ENCODE data around the gene OR10A5.
A peak's percentile ranks its signal among the peaks of the same experiment; 100 is the strongest.
"Not testable (repeated sequence)": the region's sequence is repeated elsewhere in the genome, so short reads cannot be mapped to it uniquely, and the experiment has no call there.

The OR10A5 gene, protein sequence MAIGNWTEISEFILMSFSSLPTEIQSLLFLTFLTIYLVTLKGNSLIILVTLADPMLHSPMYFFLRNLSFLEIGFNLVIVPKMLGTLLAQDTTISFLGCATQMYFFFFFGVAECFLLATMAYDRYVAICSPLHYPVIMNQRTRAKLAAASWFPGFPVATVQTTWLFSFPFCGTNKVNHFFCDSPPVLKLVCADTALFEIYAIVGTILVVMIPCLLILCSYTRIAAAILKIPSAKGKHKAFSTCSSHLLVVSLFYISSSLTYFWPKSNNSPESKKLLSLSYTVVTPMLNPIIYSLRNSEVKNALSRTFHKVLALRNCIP

DNA sequence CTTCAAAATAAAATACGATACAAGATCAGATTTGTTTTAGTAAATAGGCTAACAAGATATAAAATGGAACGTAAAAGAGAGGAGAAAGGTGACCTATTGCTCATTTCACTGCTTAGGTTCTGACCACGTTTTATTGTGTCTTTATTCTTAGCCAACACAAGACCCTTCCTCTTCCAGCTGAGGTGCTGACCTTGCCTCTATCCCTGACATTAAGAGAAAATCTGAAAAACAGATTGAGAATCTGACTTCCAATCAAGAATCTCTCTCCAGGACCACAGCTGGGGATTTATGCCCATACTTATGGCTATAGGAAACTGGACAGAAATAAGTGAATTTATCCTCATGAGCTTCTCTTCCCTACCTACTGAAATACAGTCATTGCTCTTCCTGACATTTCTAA lies at the start of gene OR10A5:
OR10A5 (plus strand) TSS at position 301 of the 400 bp plus-strand sequence; CDS start at position 301, 0 bp downstream.
- Mint-ChIP-seq H3K27me3 (peaks cover 60% of the 10 kb centered on the region), H3K9me3 (no peaks in the 10 kb centered on the region), H3K4me3 (no peak within 1 kb of the TSS), H3K36me3 (ENCODE audit: insufficient read depth) (no peaks in the 10 kb centered on the region), H3K27ac (ENCODE audit: low read depth) (no peak within 1 kb of the TSS), H3K4me1 (no peaks in the 10 kb centered on the region)
- DNase-seq (ENCODE audit: low spot score in 2 of 2) (no peak), ATAC-seq (replicated peaks; ENCODE audit: extremely low read depth, poor library complexity, severe bottlenecking) (no peak)

DNA sequence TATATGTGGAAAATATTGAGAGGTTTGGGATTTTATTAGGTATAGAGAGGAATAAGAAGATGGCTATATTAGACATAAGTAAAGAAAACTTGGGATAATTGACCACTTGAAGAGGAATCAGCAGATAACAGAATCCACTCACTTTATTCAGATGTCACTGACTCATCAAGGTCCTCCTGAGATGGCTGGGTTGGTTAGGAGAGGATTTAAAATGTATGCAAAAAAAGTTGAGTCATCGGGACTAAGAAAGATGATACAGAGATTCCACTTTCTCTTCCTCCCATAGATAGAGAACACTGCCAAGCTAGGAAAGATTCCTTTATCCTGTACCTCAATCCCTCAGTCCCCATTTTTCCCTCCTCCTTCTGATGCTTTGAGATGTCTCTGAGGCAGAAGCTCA lies 46.1 kb upstream of the OR10A5 start, which contains the start of gene OR6A2:
OR6A2 (minus strand) TSS at position 288 of the 400 bp plus-strand sequence. CDS start 3,981 bp downstream, outside the sequence.
- peaks cover 14% of the 10 kb centered on the region for H3K27me3 Mint-ChIP-seq
- H3K4me3 Mint-ChIP-seq, result no peak within 1 kb of the TSS
- DNase-seq (ENCODE audit: low spot score in 2 of 2), result no peak
- H3K36me3 Mint-ChIP-seq (ENCODE audit: insufficient read depth), result no peaks in the 10 kb centered on the region
- ATAC-seq (replicated peaks; ENCODE audit: extremely low read depth, poor library complexity, severe bottlenecking), result no peak
- no peak within 1 kb of the TSS for H3K27ac Mint-ChIP-seq (ENCODE audit: low read depth)
- H3K9me3 Mint-ChIP-seq, result peaks cover 12% of the 10 kb centered on the region
- H3K4me1 Mint-ChIP-seq, result no peaks in the 10 kb centered on the region

DNA sequence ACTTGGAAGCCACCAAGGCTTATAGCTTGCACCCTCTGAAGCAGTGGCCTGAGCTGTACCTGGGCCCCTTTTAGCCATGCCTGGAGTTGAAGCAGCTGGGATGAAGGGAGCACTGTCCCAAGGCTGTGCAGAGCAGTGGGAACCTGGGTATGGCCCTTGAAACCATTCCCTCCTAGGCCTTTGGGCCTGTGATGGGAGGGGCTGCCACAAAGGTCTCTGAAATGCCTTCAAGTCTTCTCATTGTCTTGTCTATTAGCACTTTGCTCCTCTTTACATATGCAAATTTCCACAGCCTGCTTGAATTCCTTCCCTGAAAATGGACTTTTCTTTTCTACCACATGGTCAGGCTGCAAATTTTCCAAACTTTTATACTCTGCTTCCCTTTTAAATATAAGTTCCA lies 44.4 kb upstream of the OR10A5 start:
- Mint-ChIP-seq H3K27me3 (peaks cover 14% of the 10 kb centered on the region), H3K9me3 (peaks cover 12% of the 10 kb centered on the region)
- not testable (repeated sequence) for ATAC-seq (replicated peaks; ENCODE audit: extremely low read depth, poor library complexity, severe bottlenecking); H3K27ac Mint-ChIP-seq (ENCODE audit: low read depth); DNase-seq (ENCODE audit: low spot score in 2 of 2); H3K4me1 Mint-ChIP-seq; H3K4me3 Mint-ChIP-seq; H3K36me3 Mint-ChIP-seq (ENCODE audit: insufficient read depth)

DNA sequence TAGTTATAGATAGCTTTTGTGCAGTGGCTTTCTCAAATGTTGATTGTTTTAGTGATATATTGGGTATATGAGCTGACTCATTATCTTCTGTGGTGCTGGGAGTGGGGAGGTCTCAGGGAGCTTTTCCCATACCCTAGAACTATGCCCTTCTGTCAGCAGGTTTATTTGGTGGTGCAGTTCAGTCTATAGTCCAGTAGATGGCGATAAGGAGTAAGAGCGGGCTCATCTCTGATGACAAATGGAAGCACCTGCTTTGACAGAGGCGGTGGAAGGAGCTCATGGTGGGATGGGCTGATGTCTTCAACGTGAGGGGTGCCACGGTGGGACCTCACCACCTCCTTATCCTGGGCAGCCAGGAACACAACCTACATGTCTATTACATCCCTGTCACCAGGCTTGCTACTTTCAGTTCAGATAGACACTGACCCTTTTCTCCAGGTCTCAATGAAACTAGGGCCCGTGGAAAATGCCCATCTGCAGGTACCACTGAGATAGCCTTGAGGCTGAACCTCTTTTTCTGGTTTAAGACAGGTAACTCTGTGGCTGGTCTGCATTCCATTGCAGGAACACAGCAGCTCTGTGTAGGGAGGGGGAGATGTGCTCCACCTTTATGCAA lies 33.0 kb upstream of the OR10A5 start:
- ATAC-seq (replicated peaks; ENCODE audit: extremely low read depth, poor library complexity, severe bottlenecking), result peak; percentile 58
- Mint-ChIP-seq H3K4me1 (peaks cover 6% of the 10 kb centered on the region), H3K27me3 (peaks cover 64% of the 10 kb centered on the region), H3K9me3 (no peaks in the 10 kb centered on the region), H3K4me3 (no peak overlapping the region), H3K36me3 (ENCODE audit: insufficient read depth) (no peaks in the 10 kb centered on the region), H3K27ac (ENCODE audit: low read depth) (no peak overlapping the region)
- peak in 1 of 2 donors; percentile 32 for DNase-seq (ENCODE audit: low spot score in 2 of 2)

DNA sequence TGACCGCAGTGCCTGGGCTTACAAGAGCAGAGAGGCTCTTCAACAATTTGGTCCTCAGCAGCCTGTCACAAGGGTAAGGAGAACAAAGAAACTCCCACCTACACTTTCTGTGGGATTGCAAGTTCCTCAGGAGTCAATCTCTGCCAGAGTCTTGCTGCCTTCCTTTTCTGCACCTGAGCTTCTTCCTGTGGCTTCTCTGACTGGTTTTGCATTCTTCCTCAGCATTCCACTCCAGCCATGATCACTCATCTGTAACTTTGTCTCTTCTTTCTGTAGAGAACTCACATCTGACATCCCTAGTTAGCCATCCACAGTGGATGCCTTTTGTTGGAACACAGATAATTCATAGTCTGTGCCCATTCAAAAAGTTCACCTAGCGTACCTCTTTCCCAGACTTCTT lies 31.8 kb upstream of the OR10A5 start:
- no peak for DNase-seq (ENCODE audit: low spot score in 2 of 2)
- ATAC-seq (replicated peaks; ENCODE audit: extremely low read depth, poor library complexity, severe bottlenecking), result no peak

DNA sequence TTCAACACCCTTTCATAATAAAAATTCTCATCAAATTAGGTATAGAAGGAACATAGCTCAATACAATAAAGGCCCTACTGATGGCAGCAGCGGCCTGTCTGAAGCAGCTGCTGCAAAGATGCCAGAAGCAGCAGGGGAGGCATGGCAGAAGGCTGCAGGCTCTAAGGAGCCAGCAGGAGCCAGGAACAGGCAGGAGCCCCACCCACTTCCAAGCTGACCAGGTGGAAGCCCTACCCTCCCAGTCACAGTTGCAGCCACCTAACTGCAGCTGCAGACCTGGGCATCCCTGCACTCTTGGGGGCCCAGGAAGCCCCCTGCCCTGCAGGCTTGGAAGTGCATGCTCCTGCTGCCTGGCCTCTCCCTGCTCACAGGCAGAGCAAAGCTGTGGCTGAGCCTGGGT lies 27.8 kb upstream of the OR10A5 start:
- Mint-ChIP-seq H3K27me3 (peaks cover 42% of the 10 kb centered on the region), H3K4me1 (no peaks in the 10 kb centered on the region), H3K9me3 (no peaks in the 10 kb centered on the region), H3K36me3 (ENCODE audit: insufficient read depth) (no peaks in the 10 kb centered on the region), H3K4me3 (no peak overlapping the region), H3K27ac (ENCODE audit: low read depth) (no peak overlapping the region)
- DNase-seq (ENCODE audit: low spot score in 2 of 2), result no peak
- no peak for ATAC-seq (replicated peaks; ENCODE audit: extremely low read depth, poor library complexity, severe bottlenecking)

More for the DNA sequence above, 31.8 kb upstream of the OR10A5 start:
- no peaks in the 10 kb centered on the region for H3K36me3 Mint-ChIP-seq (ENCODE audit: insufficient read depth)
- no peak overlapping the region for H3K4me3 Mint-ChIP-seq
- no peaks in the 10 kb centered on the region for H3K9me3 Mint-ChIP-seq
- H3K27me3 Mint-ChIP-seq, result peaks cover 54% of the 10 kb centered on the region
- no peak overlapping the region for H3K27ac Mint-ChIP-seq (ENCODE audit: low read depth)
- peaks cover 6% of the 10 kb centered on the region for H3K4me1 Mint-ChIP-seq

DNA sequence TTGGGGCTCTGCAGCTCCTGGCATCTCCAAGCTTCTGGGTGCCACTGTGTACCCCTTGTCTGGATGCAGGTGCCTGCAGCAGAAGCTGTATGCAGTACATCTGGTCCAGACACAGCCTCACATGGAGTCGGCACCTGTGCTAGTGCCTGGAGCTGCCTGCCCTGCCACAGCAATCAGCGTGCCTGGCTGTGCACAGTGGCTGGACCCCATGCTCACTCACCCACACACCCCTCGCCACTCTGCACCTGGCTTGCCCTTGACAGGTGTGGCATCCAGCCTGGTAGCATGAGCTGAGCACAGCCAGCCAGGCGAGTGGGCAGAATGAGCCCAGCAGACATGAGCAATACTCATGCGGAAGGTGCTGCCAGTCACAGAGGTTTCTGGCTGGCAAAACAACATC lies 26.5 kb upstream of the OR10A5 start:
- Mint-ChIP-seq H3K4me1 (no peaks in the 10 kb centered on the region), H3K36me3 (ENCODE audit: insufficient read depth) (no peaks in the 10 kb centered on the region), H3K27me3 (peaks cover 34% of the 10 kb centered on the region), H3K4me3 (no peak overlapping the region), H3K27ac (ENCODE audit: low read depth) (no peak overlapping the region), H3K9me3 (no peaks in the 10 kb centered on the region)
- DNase-seq (ENCODE audit: low spot score in 2 of 2) (no peak), ATAC-seq (replicated peaks; ENCODE audit: extremely low read depth, poor library complexity, severe bottlenecking) (no peak)

DNA sequence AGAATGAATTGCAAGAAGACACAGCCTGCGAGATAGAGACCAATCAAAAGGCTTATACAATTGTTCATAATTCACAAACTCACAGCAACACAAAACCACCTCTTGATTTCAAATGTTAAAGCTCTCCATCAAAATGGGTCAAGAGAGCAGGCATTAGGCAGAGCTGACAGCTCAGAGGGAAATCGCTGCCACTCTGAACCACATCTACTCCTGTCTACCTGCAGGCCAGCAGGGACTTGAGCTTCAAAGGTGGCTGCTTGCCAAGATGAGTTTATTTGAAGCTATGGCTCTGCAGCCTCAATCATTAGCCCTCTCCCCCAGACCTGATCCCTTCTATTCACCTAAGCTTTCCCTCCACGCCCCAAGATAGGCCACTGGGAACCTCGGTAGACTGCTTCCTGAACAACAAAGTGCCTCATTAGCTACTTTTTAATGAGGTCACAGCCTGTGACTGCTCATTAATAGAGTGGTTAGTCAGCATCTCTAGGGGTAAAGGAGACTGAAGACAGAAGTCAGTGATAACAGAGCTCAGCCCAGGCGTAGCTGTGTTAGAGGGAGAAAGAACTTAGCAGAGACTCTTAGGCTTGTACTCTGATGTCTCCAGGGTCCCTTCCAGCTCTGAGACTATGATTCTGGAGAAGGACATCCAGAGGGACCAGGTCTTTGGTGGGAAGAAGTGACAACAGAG lies 21.2 kb upstream of the OR10A5 start:
- H3K4me3 Mint-ChIP-seq, result no peak overlapping the region
- no peaks in the 10 kb centered on the region for H3K9me3 Mint-ChIP-seq
- H3K27ac Mint-ChIP-seq (ENCODE audit: low read depth), result no peak overlapping the region
- ATAC-seq (replicated peaks; ENCODE audit: extremely low read depth, poor library complexity, severe bottlenecking), result no peak
- DNase-seq (ENCODE audit: low spot score in 2 of 2), result no peak
- H3K27me3 Mint-ChIP-seq, result peaks cover 54% of the 10 kb centered on the region
- H3K36me3 Mint-ChIP-seq (ENCODE audit: insufficient read depth), result no peaks in the 10 kb centered on the region
- H3K4me1 Mint-ChIP-seq, result no peaks in the 10 kb centered on the region

DNA sequence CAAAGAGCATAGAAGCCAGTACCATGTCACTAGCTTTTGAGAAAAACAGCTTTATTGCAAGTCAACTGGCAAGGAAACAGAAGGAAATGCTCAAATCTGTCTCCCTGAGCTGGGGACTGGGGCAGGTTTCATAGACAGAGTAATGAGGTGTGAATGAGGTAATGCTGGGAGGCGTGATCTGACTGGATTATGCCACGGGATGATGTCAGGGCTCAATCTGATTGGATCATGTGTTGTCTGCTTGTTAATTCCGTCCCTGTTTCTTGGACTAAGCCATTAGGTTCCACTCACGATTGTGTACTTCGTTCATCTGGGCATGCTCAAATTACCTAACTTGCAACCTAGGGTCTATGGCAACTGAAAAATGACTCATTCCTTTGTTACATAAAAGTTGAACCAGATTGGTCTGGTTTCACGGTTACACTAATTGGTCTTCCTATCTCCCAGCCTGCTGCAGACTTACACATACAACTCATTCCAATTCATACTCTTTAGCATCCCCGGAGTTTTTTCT lies 20.2 kb upstream of the OR10A5 start:
- Mint-ChIP-seq H3K9me3 (no peaks in the 10 kb centered on the region), H3K27me3 (peaks cover 57% of the 10 kb centered on the region), H3K27ac (ENCODE audit: low read depth) (no peak overlapping the region), H3K36me3 (ENCODE audit: insufficient read depth) (no peaks in the 10 kb centered on the region), H3K4me1 (no peaks in the 10 kb centered on the region), H3K4me3 (no peak overlapping the region)
- DNase-seq (ENCODE audit: low spot score in 2 of 2) (no peak), ATAC-seq (replicated peaks; ENCODE audit: extremely low read depth, poor library complexity, severe bottlenecking) (no peak)

DNA sequence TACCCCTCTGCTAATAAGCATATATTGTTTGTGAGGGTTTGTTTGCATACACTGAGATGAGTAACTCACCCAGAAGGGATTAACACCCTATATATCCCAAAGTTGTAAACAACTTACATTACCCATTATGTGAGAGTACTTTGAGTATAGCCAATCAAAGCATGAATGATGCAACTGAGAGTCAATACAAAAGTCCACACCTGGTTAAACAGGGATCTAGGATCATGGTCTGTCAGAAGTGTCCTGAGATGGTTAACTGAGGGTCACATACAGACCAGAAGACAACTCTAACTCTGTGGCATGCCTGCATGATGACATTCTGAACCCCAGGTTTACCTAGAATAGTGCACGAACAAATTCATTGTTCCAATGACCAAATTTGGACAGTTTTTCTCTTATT lies 17.4 kb upstream of the OR10A5 start:
- no peak for DNase-seq (ENCODE audit: low spot score in 2 of 2)
- H3K4me3 Mint-ChIP-seq, result no peak overlapping the region
- H3K4me1 Mint-ChIP-seq, result no peaks in the 10 kb centered on the region
- no peaks in the 10 kb centered on the region for H3K36me3 Mint-ChIP-seq (ENCODE audit: insufficient read depth)
- H3K9me3 Mint-ChIP-seq, result no peaks in the 10 kb centered on the region
- no peak overlapping the region for H3K27ac Mint-ChIP-seq (ENCODE audit: low read depth)
- H3K27me3 Mint-ChIP-seq, result peaks cover 66% of the 10 kb centered on the region
- no peak for ATAC-seq (replicated peaks; ENCODE audit: extremely low read depth, poor library complexity, severe bottlenecking)

DNA sequence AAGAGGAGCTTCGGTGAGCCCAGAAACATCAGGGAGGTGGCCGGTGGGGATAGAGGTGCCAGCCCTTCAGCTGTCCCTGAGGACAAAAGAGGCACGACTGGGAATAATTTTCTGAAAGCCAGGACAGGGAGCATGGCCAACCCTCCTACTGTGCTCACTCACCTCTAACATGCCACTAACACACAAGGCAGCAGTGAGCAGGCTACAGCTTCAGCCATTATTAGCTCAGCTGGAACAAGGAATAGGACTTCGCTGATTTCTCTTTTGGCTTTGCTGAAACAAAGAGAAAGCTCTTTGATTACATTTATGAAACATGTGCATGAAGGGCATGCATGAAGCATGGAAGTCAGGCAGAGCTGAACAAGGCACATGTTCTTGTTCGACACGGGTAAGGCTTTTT lies 12.1 kb upstream of the OR10A5 start:
- Mint-ChIP-seq H3K4me1 (no peaks in the 10 kb centered on the region), H3K27ac (ENCODE audit: low read depth) (no peak overlapping the region), H3K27me3 (peaks cover 47% of the 10 kb centered on the region), H3K9me3 (no peaks in the 10 kb centered on the region), H3K36me3 (ENCODE audit: insufficient read depth) (no peaks in the 10 kb centered on the region), H3K4me3 (no peak overlapping the region)
- ATAC-seq (replicated peaks; ENCODE audit: extremely low read depth, poor library complexity, severe bottlenecking) (no peak), DNase-seq (ENCODE audit: low spot score in 2 of 2) (no peak)

DNA sequence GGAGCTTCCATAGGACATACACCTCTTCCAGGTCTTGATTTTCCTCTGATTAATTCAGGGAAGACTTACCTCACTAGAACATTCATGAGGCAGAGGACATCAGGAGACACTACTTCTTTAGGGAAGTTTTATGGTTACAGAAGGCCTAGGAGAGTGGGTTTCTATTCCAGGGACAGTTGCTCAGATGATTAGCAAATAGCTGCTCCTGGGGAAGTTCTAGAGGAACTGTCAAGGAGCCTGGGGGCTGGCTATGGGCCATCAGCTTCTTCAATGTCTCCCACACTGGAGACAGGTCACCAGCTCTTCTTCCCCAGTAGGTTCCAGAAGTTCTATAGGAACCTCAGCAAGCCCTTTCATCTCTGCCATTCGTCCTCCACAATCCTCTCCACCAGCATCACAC lies 11.5 kb upstream of the OR10A5 start:
- Mint-ChIP-seq H3K27ac (ENCODE audit: low read depth) (no peak overlapping the region), H3K27me3 (peaks cover 41% of the 10 kb centered on the region), H3K4me3 (no peak overlapping the region), H3K4me1 (no peaks in the 10 kb centered on the region), H3K36me3 (ENCODE audit: insufficient read depth) (no peaks in the 10 kb centered on the region), H3K9me3 (no peaks in the 10 kb centered on the region)
- no peak for DNase-seq (ENCODE audit: low spot score in 2 of 2)
- ATAC-seq (replicated peaks; ENCODE audit: extremely low read depth, poor library complexity, severe bottlenecking), result no peak

All from central memory CD8-positive, alpha-beta T cell (primary cell).